Testis (tissue), 2 donors: ENCODE results near the gene ARID2.

Experiments used
- CTCF ChIP-seq, 3 experiments: fragments of 450-650 bp in 2 of 3; fragments of 200-600 bp in 1 of 3; sonication (generic) in 1 of 3; IDR thresholded peaks; one replicate each; pipeline ENCODE4 v1.5.1; 2016 to 2019; ENCODE audit warnings: antibody characterized with exemption in 3 of 3, mild to moderate bottlenecking in 2 of 3, moderate library complexity in 1 of 3
- POLR2A ChIP-seq: fragments of 450-650 bp; IDR thresholded peaks from one replicate; pipeline ENCODE4 v1.6.1; 2017; ENCODE audit warnings: antibody characterized with exemption, mild to moderate bottlenecking, moderate library complexity

- TF ChIP-seq CTCF (IDR thresholded peaks at IDR 0.05) = no peak
- TF ChIP-seq POLR2A = no peak
These were observed 21.1 kb upstream of the ARID2 start for GRCh38 chr12:45708363-45708762.
